Measurements from ENCODE around the gene UBE2E2.

- no peak for TF ChIP-seq CTCF (CRISPR knock-in tag; IDR thresholded peaks at IDR 0.05)
- no peak for TF ChIP-seq ZFP1 (CRISPR knock-in tag; IDR thresholded peaks at IDR 0.05)
- TF ChIP-seq HDAC2 (CRISPR knock-in tag; IDR thresholded peaks at IDR 0.05): no peak
- no peak for TF ChIP-seq AGO2 (optimal IDR thresholded peaks at IDR 0.05; ENCODE audit: low read depth, low read length)
- TF ChIP-seq YY1 (IDR thresholded peaks at IDR 0.05; ENCODE audit: insufficient read depth, insufficient replicate concordance, low read depth, low read length): no peak
- no peak for TF ChIP-seq AFF4 (CRISPR knock-in tag; IDR thresholded peaks at IDR 0.05)
- TF ChIP-seq MEIS1 (CRISPR knock-in tag; IDR thresholded peaks at IDR 0.05; ENCODE audit: borderline replicate concordance): no peak
Observed at GRCh38 chr3:23430781-23431398, 227.8 kb downstream of the UBE2E2 start.

Data from HepG2 (cell line).